Subcutaneous adipose tissue (tissue), 4 donors: Measurements from ENCODE around the gene MORN3. TPM values are rescaled to one million over a fixed set of nuclear protein-coding genes. Genes with fewer than 3 reads are reported as not detected.

Experiments used
- total RNA-seq, 4 donors: library from RNA; depleted of rRNA; stranded (reverse); fragments of >200 nt; gene quantifications; one replicate each; pipeline ENCODE4 v1.1.0, GENCODE V29; 2016
- TF ChIP-seq, protein P1 (sequence below): fragments of 450-650 bp; IDR thresholded peaks from one replicate; pipeline ENCODE4 v1.5.1; 2016; ENCODE audit warnings: low read depth, mild to moderate bottlenecking, control low read depth, antibody characterized with exemption, moderate library complexity

Gene MORN3
- total RNA-seq, 4 donors from 2014 or later: 1.3 TPM; not detected in 3

DNA sequence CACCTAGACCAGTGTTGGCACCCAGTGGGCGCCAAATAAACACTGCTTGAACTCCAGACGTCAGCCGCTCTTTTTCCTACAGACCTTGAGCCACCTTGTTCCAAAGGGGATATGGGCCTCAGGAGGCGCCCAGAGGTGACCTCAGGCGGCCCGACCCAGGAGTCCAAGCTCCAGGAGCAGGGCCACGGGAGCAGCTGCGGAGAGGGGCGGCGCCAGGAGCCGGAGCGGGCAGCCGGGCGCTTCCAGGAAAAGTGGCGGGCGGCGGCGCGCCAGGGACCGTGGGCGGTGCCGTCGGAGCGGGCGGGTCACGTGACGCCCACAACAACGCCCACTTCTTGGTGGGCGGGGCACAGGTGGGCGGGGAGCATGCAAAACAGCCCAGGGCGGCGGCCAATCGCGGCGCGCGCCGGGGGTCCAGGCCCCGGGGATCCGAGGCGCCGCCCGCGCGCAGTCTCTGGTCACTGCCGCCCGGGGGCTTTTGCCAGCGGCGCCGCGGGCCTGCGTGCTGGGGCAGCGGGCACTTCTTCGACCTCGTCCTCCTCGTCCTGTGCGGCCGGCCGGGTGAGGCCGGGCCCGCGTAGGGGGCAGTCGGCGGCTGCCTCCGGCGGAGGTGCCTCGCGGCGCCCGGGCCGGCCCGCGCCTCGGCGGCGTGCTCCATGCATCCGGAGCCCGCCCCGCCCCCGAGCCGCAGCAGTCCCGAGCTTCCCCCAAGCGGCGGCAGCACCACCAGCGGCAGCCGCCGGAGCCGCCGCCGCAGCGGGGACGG, 43.2 kb downstream of the MORN3 start, which contains the start of gene ORAI1:
Gene ORAI1 (plus strand): TSS at position 444 of the 766 bp plus-strand sequence.
- TF ChIP-seq, protein P1, sequence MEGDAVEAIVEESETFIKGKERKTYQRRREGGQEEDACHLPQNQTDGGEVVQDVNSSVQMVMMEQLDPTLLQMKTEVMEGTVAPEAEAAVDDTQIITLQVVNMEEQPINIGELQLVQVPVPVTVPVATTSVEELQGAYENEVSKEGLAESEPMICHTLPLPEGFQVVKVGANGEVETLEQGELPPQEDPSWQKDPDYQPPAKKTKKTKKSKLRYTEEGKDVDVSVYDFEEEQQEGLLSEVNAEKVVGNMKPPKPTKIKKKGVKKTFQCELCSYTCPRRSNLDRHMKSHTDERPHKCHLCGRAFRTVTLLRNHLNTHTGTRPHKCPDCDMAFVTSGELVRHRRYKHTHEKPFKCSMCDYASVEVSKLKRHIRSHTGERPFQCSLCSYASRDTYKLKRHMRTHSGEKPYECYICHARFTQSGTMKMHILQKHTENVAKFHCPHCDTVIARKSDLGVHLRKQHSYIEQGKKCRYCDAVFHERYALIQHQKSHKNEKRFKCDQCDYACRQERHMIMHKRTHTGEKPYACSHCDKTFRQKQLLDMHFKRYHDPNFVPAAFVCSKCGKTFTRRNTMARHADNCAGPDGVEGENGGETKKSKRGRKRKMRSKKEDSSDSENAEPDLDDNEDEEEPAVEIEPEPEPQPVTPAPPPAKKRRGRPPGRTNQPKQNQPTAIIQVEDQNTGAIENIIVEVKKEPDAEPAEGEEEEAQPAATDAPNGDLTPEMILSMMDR: no peak

DNA sequence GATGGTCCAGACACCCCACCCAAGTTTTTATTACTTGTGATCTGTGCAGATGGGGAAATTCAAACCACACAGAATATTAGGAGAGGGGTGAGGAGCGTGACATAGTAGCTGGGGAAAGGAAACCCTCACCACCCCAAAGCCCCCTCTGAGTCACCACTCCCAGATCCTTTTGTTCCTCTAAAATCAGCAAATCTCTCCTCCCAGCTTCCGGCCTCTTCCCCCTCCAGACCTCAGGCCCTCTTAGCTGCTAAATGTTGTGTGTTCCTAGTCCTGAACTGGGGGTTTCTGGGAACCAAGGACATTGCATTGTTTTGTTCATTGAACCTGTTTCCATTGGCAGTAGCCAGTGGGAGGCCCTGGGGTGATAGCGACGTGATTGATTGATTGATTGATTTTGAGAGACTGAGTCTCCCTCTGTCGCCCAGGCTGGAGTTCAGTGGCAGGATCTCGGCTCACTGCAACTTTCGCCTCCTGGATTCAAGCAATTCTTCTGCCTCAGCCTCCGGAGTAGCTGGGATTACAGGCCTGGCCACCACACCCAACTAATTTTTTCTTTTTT, 49.0 kb downstream of the MORN3 start:
- TF ChIP-seq, protein P1: no peak

DNA sequence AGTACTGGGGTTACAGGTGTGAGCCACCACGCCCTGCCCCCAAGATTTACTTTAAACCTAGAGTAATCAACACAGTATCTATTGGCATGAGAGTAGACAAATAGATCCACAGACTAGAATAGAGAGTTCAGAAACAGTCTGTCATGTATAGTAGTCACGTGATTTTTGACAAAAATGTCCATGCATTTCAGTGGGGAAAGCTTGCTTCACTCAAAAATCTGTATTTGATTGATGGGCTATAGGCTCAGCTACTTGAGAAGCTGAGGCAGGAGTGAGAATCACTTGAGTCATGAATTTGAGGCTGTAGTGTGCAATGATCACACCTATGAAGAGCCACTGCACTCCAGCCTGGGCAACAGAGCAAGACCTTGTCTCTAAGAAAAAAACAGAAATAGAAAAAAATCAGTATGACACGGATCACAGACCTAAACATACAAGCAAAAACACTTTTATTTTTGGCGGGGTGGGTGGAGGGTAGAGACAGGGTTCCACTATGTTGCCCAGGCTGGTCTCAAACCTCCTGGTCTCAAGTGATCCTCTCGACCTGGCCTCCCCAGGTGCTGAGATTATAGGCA, 50.7 kb downstream of the MORN3 start:
- TF ChIP-seq, protein P1: no peak

DNA sequence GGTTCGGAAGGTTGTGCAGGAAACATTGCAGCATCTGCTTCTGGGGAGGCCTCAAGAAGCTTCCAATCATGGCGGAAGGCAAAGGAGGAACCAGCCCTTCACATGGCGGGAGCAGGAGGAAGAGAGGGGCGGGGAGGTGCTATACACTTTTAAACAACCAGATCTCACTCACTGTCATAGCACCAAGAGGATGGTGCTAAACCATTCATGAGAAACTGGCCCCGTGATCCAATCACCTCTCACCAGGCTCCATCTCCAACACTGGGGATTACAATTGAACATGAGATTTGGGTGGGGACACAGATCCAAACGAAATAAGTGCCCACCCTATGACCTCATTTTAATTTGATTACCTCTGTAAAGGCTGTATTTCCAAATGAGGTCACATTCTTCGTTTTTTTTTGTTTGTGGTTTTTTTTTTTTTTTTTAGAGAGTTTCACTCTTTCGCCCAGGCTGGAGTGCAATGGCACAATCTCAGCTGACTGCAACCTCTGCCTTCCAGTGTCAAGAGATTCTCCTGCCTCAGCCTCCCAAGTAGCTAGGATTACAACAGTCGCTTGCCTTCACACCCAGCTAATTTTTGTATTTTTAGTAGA, 54.5 kb downstream of the MORN3 start:
- TF ChIP-seq, protein P1: no peak

DNA sequence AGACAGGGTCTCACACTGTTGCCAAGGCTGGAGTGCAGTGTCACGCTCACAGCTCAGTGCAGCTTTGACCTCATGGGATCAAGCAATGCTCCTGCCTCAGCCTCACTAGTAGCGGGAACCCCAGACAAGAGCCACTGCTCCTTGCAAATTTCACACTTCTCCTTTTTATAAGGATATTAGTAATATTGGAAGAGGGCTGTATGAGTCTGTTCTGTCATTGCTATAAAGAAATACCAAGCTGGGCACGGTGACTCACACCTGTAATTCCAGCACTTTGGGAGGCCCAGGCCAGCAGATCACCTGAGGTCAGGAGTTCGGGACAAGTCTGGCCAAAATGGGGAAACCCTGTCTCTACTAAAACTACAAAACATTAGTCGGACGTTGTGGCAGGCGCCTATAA, 56.0 kb downstream of the MORN3 start:
- TF ChIP-seq, protein P1: no peak

DNA sequence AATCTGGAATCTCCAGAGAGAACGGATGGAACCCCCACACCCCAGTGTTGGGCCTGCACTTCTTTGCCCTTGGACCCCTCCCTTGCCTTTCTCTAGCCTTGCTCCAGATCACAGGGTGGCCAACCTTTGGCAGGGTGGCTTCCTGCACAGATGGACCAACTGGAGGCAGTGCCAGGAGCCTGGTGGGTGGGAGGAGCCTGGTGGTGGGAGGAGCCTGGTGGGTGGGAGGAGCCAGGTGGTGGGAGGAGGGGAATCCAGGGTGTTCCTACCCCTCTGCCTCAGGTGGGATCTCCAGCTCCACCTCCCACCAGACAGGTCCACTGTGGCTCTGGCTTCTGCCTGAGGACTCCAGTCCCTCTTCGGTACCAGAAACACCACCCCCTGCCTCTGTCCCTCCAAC, 58.1 kb downstream of the MORN3 start:
- TF ChIP-seq, protein P1: no peak
